Fibroblast of lung (primary cell): ENCODE measurements around the gene STK32B. TPM values are rescaled to one million over a fixed set of nuclear protein-coding genes. Genes with fewer than 3 reads are reported as not detected.

Experiments used
- DNase-seq, 2 donors: peaks; one replicate each; pipeline versions ENCODE4 v3.0.0 to v3.0.0-alpha.2; 2010; ENCODE audit warnings: low read depth in 2 of 2
- H2AFZ ChIP-seq: 2 replicates; pipeline ENCODE4 v1.5.1; 2012; ENCODE audit warnings: low read length, control low read depth, inconsistent platforms
- H3K27ac ChIP-seq: 2 replicates; pipeline ENCODE4 v1.5.1; 2011; ENCODE audit warnings: low read length, control low read depth; ENCODE audit not compliant: insufficient read depth
- H3K27me3 ChIP-seq: 2 replicates; pipeline ENCODE4 v1.5.1; 2011; ENCODE audit warnings: mild to moderate bottlenecking, low read length; ENCODE audit not compliant: control insufficient read depth, insufficient read depth
- H3K36me3 ChIP-seq: 2 replicates; pipeline ENCODE4 v1.5.1; 2011; ENCODE audit warnings: low read length; ENCODE audit not compliant: control insufficient read depth, insufficient read depth
- H3K4me1 ChIP-seq: 2 replicates; pipeline ENCODE4 v1.5.1; 2011; ENCODE audit warnings: low read length; ENCODE audit not compliant: control insufficient read depth, insufficient read depth; ENCODE audit errors: extremely low read depth
- H3K4me2 ChIP-seq: 2 replicates; pipeline ENCODE4 v1.5.1; 2011; ENCODE audit warnings: low read length, control low read depth; ENCODE audit not compliant: insufficient read depth; ENCODE audit errors: extremely low read depth
- H3K4me3 ChIP-seq, 4 experiments: fragments of 200-600 bp in 1 of 4; sonication (generic) in 1 of 4; replicated peaks in 1 of 4; 2 replicates each; pipeline ENCODE4 v1.5.1; 2011 to 2016; ENCODE audit warnings: low read length in 4 of 4, low read depth in 3 of 4, mild to moderate bottlenecking in 3 of 4, control low read depth in 2 of 4, inconsistent platforms in 1 of 4, mixed read lengths in 1 of 4; ENCODE audit not compliant: insufficient read depth in 1 of 4; ENCODE audit errors: control extremely low read depth in 1 of 4
- H3K79me2 ChIP-seq: 2 replicates; pipeline ENCODE4 v1.5.1; 2012; ENCODE audit warnings: mild to moderate bottlenecking, low read length, inconsistent platforms; ENCODE audit not compliant: control insufficient read depth, insufficient read depth
- H3K9ac ChIP-seq: 2 replicates; pipeline ENCODE4 v1.5.1; 2011; ENCODE audit warnings: mild to moderate bottlenecking, low read length, control low read depth; ENCODE audit not compliant: insufficient read depth
- H3K9me3 ChIP-seq: 2 replicates; pipeline ENCODE4 v1.5.1; 2012; ENCODE audit warnings: low read depth, low read length; ENCODE audit not compliant: control insufficient read depth, insufficient read depth
- H4K20me1 ChIP-seq: 2 replicates; pipeline ENCODE4 v1.5.1; 2011; ENCODE audit warnings: low read length; ENCODE audit not compliant: control insufficient read depth, insufficient read depth; ENCODE audit errors: extremely low read depth
- EZH2 ChIP-seq: IDR thresholded peaks from 2 replicates; pipeline ENCODE4 v1.5.1; 2012; ENCODE audit warnings: low read length, control low read depth, mild to moderate bottlenecking; ENCODE audit errors: missing control alignments
- polyA plus RNA-seq, 2 donors: library from polyadenylated mRNA; depleted of rRNA in 1 of 2; stranded (reverse) in 1 of 2; unstranded in 1 of 2; fragments of >200 nt; gene quantifications; 2 replicates each; pipeline ENCODE4 v1.2.1, GENCODE V29; 2011 to 2012; ENCODE audit warnings: missing spikeins in 1 of 2
- total RNA-seq: library from RNA; depleted of rRNA; stranded (reverse); fragments of >200 nt; gene quantifications from 2 replicates; pipeline ENCODE4 v1.2.1, GENCODE V29; 2014
- TF ChIP-seq, protein P1 (sequence below), 2 donors: IDR thresholded peaks in 1 of 2; conservative IDR thresholded peaks in 1 of 2; 1 replicate in 1 of 2; 2 replicates in 1 of 2; pipeline ENCODE4 v1.5.1; 2011 to 2012; ENCODE audit warnings: low read length in 2 of 2, control low read depth in 1 of 2, inconsistent platforms in 1 of 2, low read depth in 1 of 2, mild to moderate bottlenecking in 1 of 2

STK32B gene
- total and polyA plus RNA-seq, 2 donors (not counting 1 experiment from before 2014, with no cell fraction given) = 0.50 to 1.4 TPM

DNA sequence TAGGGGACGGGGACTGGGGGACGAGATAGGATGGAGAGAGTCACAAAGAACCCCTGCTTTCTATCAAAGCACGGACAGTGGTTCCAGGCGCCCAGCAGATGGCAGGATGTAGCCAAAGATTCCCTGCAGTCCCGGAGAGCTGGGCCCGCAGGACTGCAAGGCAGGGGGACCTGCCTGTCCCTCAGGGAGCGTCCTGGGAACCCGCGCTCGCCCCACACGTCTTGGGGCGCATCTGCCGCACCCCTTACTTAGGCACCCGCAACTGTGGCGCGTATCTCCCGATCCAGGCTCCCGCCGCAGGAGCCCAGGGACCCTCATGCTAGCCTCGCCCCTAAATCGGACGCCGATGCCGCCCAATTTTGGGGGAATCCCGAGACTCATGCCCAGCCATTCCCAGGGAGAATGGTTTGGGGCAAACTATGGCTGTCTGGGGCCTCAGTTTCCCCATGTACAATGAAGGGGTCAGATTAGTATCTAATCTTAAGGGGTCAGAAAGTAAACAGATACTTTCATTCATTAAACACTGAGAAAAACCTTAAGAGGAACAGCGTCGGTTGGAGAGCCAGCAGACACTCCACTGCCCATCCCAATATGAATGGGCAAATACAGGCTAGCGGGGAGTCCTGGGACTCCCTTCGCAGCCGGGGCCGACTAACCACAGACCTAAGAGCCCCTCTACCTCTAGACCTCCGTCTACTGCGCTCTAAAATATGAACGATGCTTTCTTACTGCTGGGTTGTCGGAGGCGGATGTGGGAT, 581 bp upstream of the STK32B start:
- Histone ChIP-seq H3K27ac (no peak overlapping the region), H3K27me3 (peaks cover 8% of the 10 kb centered on the region)
- DNase-seq = peak; percentile 74 to 76

DNA sequence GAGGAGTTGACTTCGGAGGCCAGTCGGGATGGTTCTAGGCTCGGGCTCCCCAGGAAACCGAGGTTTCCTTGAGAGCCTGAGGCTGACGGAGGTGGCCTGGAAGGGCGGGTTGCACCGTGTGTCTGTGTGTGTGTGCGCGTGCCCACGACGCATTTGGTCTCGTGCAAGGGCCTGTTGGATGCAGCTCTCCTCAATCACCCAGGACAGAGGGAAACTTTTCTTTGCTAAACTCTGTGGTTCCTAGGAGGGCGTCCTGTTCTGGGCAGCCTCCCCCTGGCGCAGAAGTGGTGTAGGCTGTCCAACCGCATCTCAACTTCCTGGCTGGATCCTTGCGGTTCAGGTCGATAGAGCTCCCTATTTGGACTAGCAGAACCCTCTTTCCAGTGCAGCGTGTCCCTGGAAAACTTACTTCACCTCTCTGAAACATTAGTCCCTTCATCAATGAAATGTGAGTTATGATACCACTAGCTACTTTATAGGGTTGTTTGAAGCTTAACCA, 973 bp downstream of the STK32B start:
- H3K27ac ChIP-seq = no peak overlapping the region
- DNase-seq = no peak

More for the DNA sequence above, 581 bp upstream of the STK32B start:
- Histone ChIP-seq H3K9me3 (no peaks in the 10 kb centered on the region), H3K79me2 (no peaks in the 10 kb centered on the region), H3K4me3 (peak overlapping the region; percentile 39 to 66 (median 56)), H3K4me2 (peak overlapping the region; percentile 97), H3K4me1 (peaks cover 2% of the 10 kb centered on the region), H3K9ac (peak overlapping the region; percentile 48), H3K36me3 (no peaks in the 10 kb centered on the region), H4K20me1 (no peaks in the 10 kb centered on the region), H2AFZ (peak overlapping the region; percentile 84)
- no peak for TF ChIP-seq EZH2
- TF ChIP-seq, protein P1, sequence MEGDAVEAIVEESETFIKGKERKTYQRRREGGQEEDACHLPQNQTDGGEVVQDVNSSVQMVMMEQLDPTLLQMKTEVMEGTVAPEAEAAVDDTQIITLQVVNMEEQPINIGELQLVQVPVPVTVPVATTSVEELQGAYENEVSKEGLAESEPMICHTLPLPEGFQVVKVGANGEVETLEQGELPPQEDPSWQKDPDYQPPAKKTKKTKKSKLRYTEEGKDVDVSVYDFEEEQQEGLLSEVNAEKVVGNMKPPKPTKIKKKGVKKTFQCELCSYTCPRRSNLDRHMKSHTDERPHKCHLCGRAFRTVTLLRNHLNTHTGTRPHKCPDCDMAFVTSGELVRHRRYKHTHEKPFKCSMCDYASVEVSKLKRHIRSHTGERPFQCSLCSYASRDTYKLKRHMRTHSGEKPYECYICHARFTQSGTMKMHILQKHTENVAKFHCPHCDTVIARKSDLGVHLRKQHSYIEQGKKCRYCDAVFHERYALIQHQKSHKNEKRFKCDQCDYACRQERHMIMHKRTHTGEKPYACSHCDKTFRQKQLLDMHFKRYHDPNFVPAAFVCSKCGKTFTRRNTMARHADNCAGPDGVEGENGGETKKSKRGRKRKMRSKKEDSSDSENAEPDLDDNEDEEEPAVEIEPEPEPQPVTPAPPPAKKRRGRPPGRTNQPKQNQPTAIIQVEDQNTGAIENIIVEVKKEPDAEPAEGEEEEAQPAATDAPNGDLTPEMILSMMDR (conservative IDR thresholded peaks at IDR 0.05 in 1 of 2, IDR thresholded peaks at IDR 0.05 in 1 of 2; ENCODE audit: low read depth in 1 of 2, low read length in 2 of 2) = peak; percentile 75 to 80

More for the DNA sequence above, 973 bp downstream of the STK32B start:
- Histone ChIP-seq H3K9ac (no peak overlapping the region), H4K20me1 (no peaks in the 10 kb centered on the region), H2AFZ (peak overlapping the region; percentile 84), H3K4me1 (peaks cover 2% of the 10 kb centered on the region), H3K4me2 (peak overlapping the region; percentile 97), H3K79me2 (no peaks in the 10 kb centered on the region), H3K27me3 (peaks cover 8% of the 10 kb centered on the region), H3K36me3 (no peaks in the 10 kb centered on the region), H3K4me3 (peak overlapping the region in 2 of 4 experiments; percentile 39 to 66), H3K9me3 (no peaks in the 10 kb centered on the region)
- TF ChIP-seq, protein P1 (conservative IDR thresholded peaks at IDR 0.05 in 1 of 2, IDR thresholded peaks at IDR 0.05 in 1 of 2; ENCODE audit: low read depth in 1 of 2, low read length in 2 of 2) = no peak
- no peak for TF ChIP-seq EZH2
